Fibroblast of mammary gland (primary cell): Measurements from ENCODE around the gene SYNPR.
A peak's percentile ranks its signal among the peaks of the same experiment; 100 is the strongest.

Experiments
- DNase-seq: peaks from one replicate; pipeline ENCODE4 v3.0.0-alpha.2; 2010; ENCODE audit warnings: low read depth
- H3K4me3 ChIP-seq: 2 replicates; pipeline ENCODE4 v1.5.1; 2011; ENCODE audit warnings: low read depth, mild to moderate bottlenecking, low read length, moderate library complexity; ENCODE audit not compliant: control insufficient read depth
- CTCF ChIP-seq: conservative IDR thresholded peaks from 2 replicates; pipeline ENCODE4 v1.5.1; 2011; ENCODE audit warnings: low read depth, low read length, inconsistent platforms; ENCODE audit not compliant: control insufficient read depth, insufficient read depth

SYNPR gene

GRCh38 chr3:63521657-63522056 is 243.5 kb downstream of the SYNPR start:
- TF ChIP-seq CTCF = no peak
- H3K4me3 ChIP-seq = no peak overlapping the region
- no peak for DNase-seq

- peak; percentile 11 for DNase-seq
- TF ChIP-seq CTCF = no peak
- no peak overlapping the region for H3K4me3 ChIP-seq
Measured at GRCh38 chr3:63523100-63523499, 245.0 kb downstream of the SYNPR start.

- no peak for DNase-seq
- no peak overlapping the region for H3K4me3 ChIP-seq
- no peak for TF ChIP-seq CTCF
Measured at GRCh38 chr3:63528325-63529000, 250.4 kb downstream of the SYNPR start.

- DNase-seq = no peak
- no peak overlapping the region for H3K4me3 ChIP-seq
- no peak for TF ChIP-seq CTCF
Measured at GRCh38 chr3:63532521-63532920, 254.4 kb downstream of the SYNPR start.

- DNase-seq = no peak
- no peak for TF ChIP-seq CTCF
- H3K4me3 ChIP-seq = no peak overlapping the region
Measured at GRCh38 chr3:63538919-63539318, 260.8 kb downstream of the SYNPR start.

GRCh38 chr3:63555767-63556166 is 277.7 kb downstream of the SYNPR start:
- no peak for DNase-seq
- no peak overlapping the region for H3K4me3 ChIP-seq
- TF ChIP-seq CTCF = no peak

GRCh38 chr3:63556401-63556800 is 278.3 kb downstream of the SYNPR start:
- no peak overlapping the region for H3K4me3 ChIP-seq
- DNase-seq = no peak
- TF ChIP-seq CTCF = no peak
